GM18909 (cell line): Measurements from ENCODE around the gene KLF3.

Source experiments
- ATAC-seq: cut with Tn5 transposase; IDR thresholded peaks from one replicate; pipeline ENCODE4 v1.9.1; 2021; ENCODE audit warnings: mild to moderate bottlenecking; ENCODE audit not compliant: unreplicated experiment, poor library complexity

KLF3 gene

GRCh38 chr4:38692421-38692820 lies 28.4 kb downstream of the KLF3 start:
- ATAC-seq, result no peak

GRCh38 chr4:38693569-38693968 lies 29.6 kb downstream of the KLF3 start:
- ATAC-seq, result no peak

GRCh38 chr4:38694330-38694729 lies 30.3 kb downstream of the KLF3 start:
- ATAC-seq, result no peak

GRCh38 chr4:38695809-38696208 lies 31.8 kb downstream of the KLF3 start:
- no peak for ATAC-seq

GRCh38 chr4:38696697-38697096 lies 32.7 kb downstream of the KLF3 start:
- ATAC-seq, result no peak

GRCh38 chr4:38698176-38698575 lies 34.2 kb downstream of the KLF3 start:
- ATAC-seq, result no peak

- ATAC-seq, result no peak
These were observed 35.1 kb downstream of the KLF3 start for GRCh38 chr4:38699112-38699511.

GRCh38 chr4:38703635-38704034 lies 39.6 kb downstream of the KLF3 start:
- no peak for ATAC-seq

- no peak for ATAC-seq
These were observed 40.7 kb downstream of the KLF3 start for GRCh38 chr4:38704622-38705154.

GRCh38 chr4:38706301-38706700 lies 42.3 kb downstream of the KLF3 start:
- ATAC-seq, result no peak

- peak; percentile 64 for ATAC-seq
These were observed 46.1 kb downstream of the KLF3 start for GRCh38 chr4:38710053-38710452.

GRCh38 chr4:38711066-38711465 lies 47.1 kb downstream of the KLF3 start:
- no peak for ATAC-seq

- no peak for ATAC-seq
These were observed 51.1 kb downstream of the KLF3 start for GRCh38 chr4:38715050-38715449.

GRCh38 chr4:38716256-38716655 lies 52.3 kb downstream of the KLF3 start:
- no peak for ATAC-seq

- no peak for ATAC-seq
These were observed 53.6 kb downstream of the KLF3 start for GRCh38 chr4:38717604-38718003.

GRCh38 chr4:38723114-38723513 lies 59.1 kb downstream of the KLF3 start:
- no peak for ATAC-seq

GRCh38 chr4:38723726-38724474 lies 59.9 kb downstream of the KLF3 start:
- no peak for ATAC-seq

GRCh38 chr4:38724475-38724808 lies 60.4 kb downstream of the KLF3 start:
- ATAC-seq, result no peak

- ATAC-seq, result no peak
These were observed 64.7 kb downstream of the KLF3 start for GRCh38 chr4:38728631-38729141.

- no peak for ATAC-seq
These were observed 66.5 kb downstream of the KLF3 start for GRCh38 chr4:38730493-38730829.

GRCh38 chr4:38730830-38731646 lies 67.0 kb downstream of the KLF3 start:
- peak; percentile 89 for ATAC-seq
